NCI-H510A treated with DMSO at 0.1 percent for 48 hours (cell line): Measurements from ENCODE around the gene CLDN24.
"Not testable (repeated sequence)": the region's sequence is repeated elsewhere in the genome, so short reads cannot be mapped to it uniquely, and the experiment has no call there.

Source experiments
- DNase-seq: peaks from one replicate; lab custom pipeline; 2025; lab: John Stamatoyannopoulos, UW

CLDN24 gene

DNA sequence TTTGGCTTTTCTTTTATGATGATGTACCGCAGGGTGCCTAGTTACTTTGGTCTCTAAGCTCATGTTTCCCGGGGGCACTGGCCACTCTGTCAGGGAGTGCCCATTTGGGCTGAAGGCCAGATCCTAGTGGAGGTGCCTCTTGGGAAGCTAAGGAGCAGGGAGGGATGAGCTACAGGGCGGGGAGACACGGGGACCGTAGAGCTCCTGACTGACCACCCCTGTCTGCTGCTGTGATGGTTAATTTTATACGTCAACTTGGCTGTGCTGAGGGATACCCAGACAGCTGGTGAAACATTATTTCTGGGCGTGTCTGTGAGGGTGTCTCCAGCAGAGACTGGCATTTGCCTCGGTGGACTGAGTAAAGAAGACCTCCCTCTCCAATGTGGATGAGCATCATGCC lies 24.9 kb upstream of the CLDN24 start:
- DNase-seq = no peak

DNA sequence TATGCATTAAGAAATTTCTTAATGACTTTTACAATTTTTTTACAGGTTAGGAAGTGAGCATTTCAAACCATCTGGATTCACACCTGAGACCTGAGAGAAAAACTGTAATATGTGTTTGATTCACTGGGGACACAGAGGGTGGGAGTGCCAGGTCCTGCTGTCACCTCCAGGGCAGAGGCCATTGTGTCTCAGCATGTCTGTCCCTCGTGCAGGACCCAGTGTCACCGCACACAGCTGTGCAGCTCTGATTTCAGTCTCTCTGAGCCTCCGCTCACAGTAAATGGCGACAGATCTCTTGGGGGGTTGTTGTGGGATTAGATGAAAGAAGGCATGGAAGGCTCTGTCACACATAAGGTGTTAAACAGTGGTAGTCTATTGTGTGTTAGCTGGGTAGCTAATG lies 23.0 kb upstream of the CLDN24 start:
- no peak for DNase-seq

DNA sequence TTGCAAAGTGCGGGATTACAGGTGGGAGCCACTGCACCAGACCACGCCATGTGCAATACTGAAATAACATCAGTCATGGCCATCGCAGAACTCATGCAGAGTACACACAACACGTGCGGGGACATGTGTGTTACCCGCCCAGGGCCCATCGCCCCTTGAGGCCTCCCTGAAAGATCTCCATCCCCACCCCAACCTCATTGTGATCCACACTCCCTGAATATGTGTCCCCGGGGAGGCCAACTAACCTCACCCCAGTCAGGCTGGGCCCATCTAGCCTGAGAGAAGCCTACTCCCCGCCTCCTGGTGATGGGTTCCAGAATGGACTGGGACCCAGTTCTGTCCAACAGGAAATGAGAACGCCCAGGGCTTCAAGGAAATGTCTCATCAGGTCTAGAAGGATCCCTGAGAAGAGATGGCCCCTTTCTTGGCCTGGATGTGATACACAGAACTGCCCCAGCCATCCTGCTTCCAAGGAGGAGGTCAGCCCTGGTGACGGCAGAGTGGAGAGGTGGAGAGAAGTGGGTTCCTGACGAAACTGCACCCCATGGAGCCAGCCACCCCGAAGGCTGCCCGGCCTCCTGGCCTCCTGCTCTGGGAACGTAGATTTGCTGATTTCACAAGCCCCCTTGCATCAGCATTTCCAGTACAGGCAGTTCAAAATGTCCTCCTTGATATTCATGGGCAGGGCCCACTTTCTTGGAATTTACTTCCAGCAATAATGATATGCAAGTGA lies 22.5 kb upstream of the CLDN24 start:
- DNase-seq = no peak

DNA sequence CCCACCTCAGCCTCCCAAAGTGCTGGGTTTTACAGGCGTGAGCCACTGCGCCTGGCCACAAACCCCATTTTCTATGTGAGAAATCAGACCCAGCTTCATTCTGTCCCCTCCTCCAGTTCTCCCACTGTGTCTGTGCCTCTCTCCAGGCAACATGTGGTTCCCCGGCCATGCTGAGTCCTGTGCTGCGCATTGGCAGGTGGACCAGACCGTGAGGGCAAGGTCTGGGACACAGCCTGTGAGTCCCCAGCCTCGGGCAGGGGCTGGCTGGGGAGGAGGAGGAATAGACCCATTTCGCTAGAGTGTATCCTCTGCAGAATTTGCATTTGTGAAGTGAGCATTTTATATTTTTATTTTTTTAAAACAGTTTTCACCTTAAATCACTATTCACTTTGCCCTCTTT lies 21.5 kb upstream of the CLDN24 start:
- DNase-seq = no peak

DNA sequence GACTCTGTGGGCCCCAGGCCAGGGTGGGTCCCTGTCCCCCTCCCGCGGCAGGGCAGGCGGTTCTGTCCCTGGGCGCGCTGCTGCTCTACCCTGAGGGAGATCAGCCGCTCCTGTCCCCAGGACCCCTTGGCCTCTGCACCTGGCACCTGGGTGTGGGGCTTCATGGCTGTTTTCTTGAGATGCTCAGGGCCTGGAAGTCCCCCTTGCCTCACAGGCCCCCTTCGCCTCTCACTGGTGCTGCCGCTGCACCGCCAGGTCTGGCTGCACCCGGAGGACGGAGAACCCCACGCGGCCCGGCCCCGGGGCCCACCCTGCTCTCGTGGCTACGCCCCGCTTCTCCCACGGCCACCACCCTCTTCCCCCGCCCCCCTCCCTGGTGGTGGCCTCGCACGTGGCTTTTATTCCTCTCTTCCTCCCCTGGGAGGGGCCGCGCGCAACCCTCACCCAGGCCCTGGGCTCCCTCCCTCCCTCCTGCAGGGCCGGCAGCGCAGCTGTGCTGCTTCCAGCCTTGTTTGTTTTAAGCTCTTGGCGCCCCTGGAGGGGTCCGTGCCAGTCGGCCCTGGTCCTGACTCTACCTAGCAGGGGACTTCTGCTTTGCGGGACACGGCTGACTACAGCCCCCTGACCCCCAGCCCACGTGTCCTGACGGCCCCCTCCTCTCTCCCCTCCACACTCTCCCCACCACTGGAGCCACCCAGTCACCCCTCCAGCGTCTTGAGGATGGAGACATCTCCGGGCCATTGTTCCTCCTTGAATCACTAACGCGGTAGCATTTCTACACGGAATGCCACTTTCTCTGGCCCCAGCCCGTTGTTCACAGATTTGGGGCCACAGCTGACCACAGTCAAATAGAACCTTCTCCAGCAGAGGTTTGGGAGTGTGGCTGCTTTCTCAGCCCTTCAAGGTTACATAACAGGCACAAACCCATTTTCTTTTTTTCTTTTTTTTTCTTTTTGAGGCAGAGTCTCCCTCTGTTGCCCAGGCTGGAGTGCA lies 20.6 kb upstream of the CLDN24 start:
- DNase-seq = no peak

DNA sequence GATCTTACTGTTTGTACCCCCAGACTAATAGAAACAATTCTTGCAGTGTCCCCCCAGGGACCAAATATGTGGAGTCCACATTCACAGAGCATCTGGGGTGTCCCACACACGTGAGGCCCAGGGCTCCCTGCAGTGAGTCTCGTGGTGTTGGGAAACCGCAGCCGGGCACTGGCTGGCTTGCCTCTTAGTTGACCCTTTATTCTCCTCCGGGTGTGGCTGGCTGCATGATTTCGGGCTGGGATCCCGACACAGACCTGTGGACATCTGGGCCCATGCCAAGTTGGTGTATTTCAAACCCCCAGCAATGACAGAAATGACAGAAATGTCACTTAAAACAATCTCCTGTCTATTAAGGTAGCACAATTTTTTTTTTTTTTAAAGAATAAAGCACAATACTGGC lies 15.6 kb upstream of the CLDN24 start:
- DNase-seq = no peak

DNA sequence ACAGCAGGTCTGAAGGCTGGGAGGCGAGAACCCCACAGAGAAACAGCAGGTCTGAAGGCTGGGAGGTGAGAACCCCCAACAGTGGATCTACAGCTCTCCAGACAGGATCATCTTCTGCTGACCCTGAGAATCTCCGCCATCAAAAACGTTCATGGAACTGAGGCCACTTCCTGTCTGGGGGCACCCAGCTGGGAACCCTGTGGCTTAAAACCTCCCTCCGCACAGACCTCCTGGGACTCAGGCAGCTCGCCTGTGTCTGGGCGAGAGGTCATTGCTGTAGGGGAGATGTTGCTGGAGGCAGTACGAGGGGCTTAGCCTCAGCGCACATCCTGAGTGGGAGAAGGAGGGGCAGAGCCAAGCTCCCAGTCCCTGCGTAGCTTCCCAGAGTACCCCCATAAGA lies 15.1 kb upstream of the CLDN24 start:
- no peak for DNase-seq

DNA sequence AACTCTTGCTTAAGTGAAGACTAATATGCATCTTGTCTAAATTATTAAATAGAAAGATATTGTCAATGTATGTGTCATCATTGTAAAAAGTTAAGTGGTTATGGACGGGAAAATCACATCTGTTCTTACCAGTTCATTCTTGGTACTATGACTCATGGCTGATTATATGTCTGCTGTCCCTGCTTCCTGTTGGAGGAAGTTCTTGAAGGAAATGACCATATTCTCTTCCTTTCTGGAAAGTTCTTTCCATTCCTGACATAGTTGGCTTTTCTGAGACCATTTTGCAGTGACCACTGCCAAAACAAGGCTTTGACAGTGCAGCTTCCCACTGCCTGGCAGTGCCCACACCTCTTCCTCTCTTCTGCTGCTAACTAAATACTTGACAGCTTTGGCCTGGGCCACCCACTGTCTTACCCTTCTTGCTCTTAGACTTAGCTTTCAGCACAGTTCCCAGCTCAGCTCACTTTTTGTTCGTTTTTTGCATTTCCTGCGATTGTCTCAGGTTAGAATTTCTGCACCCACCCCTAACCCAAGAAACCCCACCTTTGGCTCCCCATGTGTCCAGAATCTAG lies 13.2 kb upstream of the CLDN24 start:
- DNase-seq = no peak

DNA sequence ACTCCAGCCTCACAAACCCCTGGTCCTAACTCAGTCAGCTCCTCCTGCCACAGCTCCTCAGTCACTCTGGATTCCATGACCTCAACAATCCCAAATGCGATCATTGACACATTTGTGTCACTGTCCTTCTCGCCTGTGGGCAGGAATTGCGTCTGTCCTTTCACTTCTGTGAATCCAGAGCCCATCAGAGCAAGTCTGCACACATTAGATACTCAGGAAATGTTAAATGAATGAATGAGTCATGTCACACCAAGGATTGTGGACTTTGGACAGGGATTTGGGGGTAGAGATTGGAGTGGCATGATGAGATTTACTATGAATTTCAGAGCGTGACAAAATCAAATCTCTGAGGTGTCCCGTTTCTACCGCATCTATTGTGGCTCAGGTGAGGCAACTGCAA lies 11.8 kb upstream of the CLDN24 start:
- DNase-seq = no peak

DNA sequence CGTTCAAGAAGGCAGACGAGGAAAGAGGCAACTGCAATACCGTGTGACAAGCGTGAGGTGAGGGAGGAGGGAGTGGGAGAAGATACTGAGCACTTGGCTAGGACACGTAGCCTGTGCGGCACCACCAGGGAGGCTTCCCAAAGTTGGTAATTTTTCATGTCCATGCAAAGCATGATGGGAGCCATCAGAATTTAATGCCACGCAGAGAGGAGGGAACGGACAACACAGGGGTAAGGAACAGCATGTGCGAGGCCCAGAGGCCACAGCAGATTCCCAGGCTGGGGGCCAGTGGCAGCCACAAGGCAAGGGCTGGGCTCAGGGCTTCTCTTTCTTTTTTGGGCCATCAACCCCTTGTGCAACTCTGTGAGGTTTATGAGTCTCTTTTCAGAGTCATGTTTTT lies 11.0 kb upstream of the CLDN24 start:
- DNase-seq = no peak

DNA sequence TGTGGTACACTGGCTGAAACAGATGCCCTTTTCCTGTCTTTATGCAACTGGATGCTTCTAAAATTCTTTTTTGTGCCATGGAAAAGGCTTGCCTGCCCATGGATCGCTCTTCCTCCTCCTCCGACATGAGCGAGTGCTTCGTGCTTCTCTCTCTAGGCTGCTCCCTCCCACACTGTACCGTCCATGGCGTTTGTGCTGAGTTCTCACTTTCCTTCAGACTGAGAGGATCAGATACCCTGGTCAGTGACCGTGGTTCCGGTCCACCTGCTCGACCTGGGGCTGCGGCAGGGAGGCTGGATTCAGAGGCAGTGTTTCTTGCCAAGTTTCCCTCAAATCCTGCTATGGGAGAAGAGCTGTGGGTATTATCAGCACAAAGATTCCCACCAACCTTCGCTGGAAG lies 10.2 kb upstream of the CLDN24 start:
- no peak for DNase-seq

DNA sequence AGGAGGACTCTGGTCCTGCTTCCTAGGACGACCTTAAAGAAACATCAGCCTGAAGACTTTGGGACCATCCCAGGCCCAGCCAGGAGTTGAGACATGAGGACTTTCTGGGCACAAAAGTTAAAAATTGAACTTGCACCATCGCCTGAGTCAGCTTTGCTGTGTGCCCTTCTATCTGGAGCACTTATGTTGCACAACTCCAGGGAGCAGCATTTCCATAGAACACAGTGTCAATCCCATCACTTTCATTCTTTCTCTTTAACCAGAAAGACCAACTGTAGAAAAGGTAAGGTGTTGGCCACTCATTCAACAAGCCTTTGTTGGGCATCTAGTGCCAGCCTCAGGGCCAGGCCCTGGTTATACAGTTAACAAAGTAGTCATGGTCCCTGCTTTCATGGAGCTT lies 8.6 kb upstream of the CLDN24 start:
- no peak for DNase-seq

DNA sequence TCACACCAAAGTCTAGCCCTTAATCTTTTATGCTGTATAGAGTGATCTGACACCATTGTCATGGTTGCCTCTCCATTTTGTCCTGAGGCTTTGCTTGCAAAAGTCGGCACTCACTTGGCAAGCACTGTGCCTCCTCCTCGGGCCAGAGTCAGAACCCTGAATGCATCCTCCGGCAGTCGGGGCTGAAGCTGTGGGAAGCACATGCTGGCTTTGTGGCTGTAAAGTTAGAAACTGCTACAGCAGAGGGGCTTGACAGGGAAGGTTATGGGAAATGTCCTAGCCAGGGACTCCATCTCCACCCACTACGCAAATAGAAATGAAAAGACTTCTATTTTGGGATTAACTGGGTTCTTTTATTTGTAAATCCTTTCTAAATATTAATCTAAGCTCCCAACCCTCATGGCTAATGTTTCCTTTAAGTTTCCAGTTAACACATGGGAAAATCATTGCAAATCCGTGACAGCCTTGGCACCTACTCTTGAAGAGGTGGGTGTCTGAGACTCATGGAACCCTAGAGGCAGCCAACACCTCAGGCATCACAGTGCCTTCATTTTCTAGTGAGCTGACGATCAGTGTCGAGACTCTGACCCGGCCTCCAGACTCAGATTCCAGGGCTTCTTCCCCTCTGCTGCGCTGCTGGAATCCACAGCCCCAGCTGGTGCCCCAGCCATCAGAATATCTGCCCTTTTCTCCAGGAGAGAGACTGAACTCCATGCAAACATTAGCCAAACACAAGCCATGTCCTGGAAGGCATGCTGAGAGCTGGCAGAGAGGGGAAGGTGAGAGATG lies 7.9 kb upstream of the CLDN24 start:
- no peak for DNase-seq

DNA sequence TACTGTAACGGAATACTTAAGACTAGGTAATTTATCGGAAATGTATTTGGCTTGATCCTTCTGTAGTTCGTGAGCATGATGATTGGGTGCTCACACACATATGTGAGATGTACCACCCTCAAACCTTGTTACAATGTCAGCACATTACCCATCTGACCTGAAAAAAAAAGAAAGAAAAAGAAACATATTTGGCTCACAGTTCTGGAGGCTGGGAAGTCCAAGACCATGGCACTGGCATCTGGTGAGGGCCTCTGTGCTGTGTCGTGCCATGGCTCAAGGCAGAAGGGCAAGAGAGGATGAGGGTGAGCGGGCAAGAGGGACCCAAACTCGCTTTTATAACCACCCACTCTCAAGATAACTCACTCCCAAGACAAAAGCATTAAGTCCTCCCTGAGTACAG lies 7.0 kb upstream of the CLDN24 start:
- no peak for DNase-seq

DNA sequence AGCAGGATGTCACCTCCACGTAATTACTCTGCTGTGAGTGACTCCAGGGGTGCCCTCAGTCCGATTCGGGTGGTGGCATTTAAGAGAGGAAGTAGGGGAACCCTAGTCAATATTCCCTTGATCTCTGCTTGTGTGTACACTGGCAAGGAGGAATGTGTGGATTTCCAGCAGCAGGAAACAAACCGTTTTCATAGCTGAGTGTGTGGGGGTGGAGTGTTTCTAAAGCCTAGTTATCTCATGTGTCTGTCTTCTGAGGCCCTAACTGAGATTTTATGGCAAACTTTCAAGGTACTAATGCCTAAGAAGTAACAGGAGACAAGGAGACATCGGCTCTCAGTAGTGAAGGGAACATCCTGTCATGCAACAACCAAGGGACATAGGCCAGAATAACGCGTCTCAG lies 6.6 kb upstream of the CLDN24 start:
- no peak for DNase-seq

DNA sequence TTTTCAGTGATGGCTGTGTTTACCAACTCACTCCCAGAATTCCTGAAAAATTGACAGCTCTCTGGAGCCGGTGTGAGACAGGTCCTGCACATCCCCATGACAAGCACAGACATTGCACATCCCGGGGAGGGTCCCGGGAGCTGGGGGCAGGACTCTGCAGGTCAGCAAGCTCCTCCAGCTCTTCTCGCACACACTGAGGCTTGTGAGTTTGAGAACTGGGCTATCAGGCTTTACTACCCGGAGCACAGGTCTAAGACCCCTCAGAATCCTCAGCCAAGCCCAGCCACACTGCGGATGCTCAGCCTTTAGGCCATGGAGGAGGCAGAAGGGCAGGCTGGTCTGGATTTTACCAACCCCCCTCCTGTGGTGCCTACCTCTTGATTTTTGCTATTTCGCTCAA lies 5.6 kb upstream of the CLDN24 start:
- DNase-seq = no peak

DNA sequence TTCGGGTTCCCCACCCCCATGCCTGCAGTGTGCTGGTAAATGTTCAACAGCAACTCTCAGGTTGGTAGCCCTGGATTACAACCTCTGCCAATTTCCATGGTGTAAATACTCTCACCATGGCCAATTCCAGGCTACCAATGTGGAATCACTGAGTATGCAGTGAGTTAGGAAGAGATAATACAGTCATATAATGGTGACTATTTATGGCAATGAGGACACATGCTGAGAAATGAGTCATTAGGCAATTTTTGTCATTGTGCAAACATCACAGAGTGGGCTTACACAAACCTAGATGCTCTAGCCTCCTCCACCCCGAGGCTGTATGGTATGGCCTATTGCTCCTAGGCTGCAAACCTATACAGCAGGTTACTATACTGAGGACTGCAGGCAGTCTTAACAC lies 4.6 kb upstream of the CLDN24 start:
- DNase-seq = no peak

DNA sequence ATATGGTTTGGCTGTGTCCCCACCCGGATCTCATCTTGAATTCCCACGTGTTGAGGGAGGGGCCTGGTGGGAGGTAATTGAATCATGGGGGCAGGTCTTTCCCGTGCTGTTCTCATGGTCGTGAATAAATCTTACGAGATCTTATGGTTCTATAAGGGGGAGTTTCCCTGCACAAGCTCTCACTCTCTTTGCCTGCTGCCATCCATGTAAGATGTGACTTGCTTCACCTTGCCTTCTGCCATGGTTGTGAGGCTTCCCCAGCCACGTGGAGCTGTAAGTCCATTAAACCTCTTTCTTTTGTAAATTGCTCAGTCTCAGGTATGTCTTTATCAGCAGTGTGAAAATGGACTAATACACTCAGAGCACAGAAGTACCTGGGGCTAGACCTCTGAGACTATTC lies 4.2 kb upstream of the CLDN24 start:
- not testable (repeated sequence) for DNase-seq

DNA sequence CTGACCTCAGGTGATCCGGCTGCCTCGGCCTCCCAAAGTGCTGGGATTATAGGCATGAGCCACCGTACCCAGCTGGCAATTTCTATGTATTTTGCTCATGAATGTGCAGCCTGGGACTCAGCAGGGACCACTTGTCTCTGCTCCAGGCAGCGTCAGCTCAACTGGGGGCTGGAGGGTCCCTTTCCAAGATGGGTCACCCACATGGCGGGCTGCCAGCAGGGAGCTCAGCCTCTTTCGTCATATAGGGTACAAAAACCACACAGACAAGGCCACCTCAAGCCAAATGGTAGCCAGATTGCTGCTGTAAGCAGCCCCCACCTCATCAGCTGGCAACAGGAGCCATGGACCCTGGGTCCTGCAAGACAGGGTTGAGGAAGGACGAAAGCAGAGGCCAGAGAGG lies 2.4 kb upstream of the CLDN24 start:
- DNase-seq = no peak

DNA sequence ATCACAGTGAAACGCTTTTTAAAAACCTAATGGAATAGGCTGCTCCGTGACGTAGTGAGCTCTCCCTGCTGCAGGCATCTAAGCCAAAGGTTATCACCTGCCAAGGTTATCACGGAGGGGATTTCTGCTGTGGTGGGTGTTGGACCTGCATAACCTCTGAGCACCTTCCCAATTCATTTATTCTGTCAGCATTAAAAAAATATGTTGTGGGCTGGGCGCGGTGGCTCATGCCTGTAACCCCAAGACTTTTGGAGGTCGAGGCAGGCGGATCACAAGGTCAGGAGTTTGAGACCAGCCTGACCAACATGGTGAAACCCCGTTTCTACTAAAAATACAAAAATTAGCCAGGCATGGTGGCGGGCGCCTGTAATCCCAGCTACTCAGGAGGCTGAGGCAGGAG lies 1.8 kb upstream of the CLDN24 start:
- not testable (repeated sequence) for DNase-seq

DNA sequence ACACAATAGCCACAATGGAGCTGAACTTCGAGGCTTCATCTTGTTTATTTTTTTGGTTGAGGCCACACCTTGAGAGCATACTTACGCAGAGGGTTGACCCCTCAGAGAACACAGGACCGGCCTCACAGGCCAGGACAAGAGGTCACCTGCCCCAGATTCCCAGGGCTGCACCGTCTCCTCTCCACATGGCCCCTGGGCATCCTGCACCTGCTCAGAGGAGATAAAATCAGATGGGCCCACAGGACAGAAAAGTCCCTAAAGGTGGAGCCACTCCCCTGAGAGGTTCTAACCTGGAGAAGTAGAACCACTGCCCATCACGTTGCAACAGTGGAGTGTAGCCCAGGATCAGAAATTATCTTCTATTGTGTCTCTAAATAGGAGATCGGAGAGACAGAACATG lies 1.1 kb upstream of the CLDN24 start:
- DNase-seq = no peak

DNA sequence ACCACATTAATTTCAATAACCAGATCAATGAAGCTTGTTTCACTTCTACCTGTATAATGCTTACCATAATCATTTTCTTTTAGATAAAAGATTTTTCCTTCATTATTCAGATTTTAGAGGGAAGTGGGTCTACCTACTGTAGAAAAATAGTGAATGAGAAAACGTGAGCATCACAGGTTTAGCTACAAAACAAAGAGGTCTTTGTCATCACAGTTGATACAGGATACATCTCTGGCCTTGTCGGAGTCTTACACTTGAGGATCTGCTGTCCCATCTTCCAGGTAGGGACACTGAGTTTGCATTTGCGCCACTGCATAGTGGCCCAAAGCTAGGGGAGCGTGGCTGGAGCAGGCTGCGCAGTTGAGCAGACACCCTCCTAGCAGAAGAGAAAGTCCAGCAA lies 710 bp downstream of the CLDN24 start:
- no peak for DNase-seq
